ENCODE measurements around the gene BMI1. TPM values are rescaled to one million over a fixed set of nuclear protein-coding genes. Genes with fewer than 3 reads are reported as not detected.
A peak's percentile ranks its signal among the peaks of the same experiment; 100 is the strongest.

The BMI1 gene
- total and polyA plus RNA-seq, 11 donors: 10.6 to 48.5 (median 31.1) TPM

- 15 to 31% (median 23%) methylated on average over 1 of the region's 1 CpG for WGBS, 4 donors
- no peak overlapping the region for H3K27ac ChIP-seq
- no peak for ATAC-seq
- peaks cover 38 to 91% (median 79%) of the 10 kb centered on the region in 9 donors for H3K27me3 ChIP-seq
- no peaks in the 10 kb centered on the region for H3K36me3 ChIP-seq
- TF ChIP-seq POLR2A (IDR thresholded peaks at IDR 0.05): no peak
- TF ChIP-seq, protein P1, sequence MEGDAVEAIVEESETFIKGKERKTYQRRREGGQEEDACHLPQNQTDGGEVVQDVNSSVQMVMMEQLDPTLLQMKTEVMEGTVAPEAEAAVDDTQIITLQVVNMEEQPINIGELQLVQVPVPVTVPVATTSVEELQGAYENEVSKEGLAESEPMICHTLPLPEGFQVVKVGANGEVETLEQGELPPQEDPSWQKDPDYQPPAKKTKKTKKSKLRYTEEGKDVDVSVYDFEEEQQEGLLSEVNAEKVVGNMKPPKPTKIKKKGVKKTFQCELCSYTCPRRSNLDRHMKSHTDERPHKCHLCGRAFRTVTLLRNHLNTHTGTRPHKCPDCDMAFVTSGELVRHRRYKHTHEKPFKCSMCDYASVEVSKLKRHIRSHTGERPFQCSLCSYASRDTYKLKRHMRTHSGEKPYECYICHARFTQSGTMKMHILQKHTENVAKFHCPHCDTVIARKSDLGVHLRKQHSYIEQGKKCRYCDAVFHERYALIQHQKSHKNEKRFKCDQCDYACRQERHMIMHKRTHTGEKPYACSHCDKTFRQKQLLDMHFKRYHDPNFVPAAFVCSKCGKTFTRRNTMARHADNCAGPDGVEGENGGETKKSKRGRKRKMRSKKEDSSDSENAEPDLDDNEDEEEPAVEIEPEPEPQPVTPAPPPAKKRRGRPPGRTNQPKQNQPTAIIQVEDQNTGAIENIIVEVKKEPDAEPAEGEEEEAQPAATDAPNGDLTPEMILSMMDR (IDR thresholded peaks at IDR 0.05): no peak
- no peak for DNase-seq
- peaks cover 0 to 24% (median 11%) of the 10 kb centered on the region in 12 donors for H3K4me1 ChIP-seq
- H3K9me3 ChIP-seq: no peaks in the 10 kb centered on the region
- no peak overlapping the region for H3K4me3 ChIP-seq
- intact Hi-C loops (cut with DNase I): loop anchor here in 9 of 10 donors (5.0 to 10.0 kb wide), 5 partner anchors 91 to 371 kb away; partner anchors contain the start of genes PIP4K2A (in 2 of the 9) and DNAJC1 (in 1 of the 9)
Measured at GRCh38 chr10:22344249-22344648, 23.4 kb downstream of the BMI1 start.

DNA sequence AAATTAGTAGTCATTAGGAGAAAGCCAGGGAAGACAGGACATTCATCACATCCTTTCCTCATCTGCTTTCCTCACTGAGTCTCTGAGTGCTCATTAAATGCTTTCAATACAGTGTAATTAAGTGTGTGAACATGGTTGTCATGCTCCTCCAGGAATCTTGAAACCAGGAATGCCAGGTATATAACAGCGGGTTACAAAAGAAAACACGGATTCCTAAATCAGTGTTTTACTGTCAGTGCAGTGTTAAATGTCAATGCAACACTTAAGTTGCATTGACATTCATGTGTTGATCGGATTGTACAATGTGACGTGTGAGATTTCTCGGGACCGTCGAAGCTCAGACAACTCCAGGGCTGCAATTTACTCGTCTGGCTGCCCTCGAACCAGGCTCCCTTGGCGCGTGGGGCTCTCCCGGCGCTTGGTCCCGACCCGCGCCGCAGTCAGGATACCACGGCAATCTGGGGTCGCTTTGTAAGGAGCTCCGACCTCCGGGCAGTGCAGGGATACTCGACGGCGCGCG lies 23.9 kb downstream of the BMI1 start:
- DNase-seq: no peak
- peaks cover 38 to 91% (median 74%) of the 10 kb centered on the region in 9 donors for H3K27me3 ChIP-seq
- no peaks in the 10 kb centered on the region for H3K36me3 ChIP-seq
- TF ChIP-seq POLR2A (IDR thresholded peaks at IDR 0.05): no peak
- TF ChIP-seq, protein P1 (IDR thresholded peaks at IDR 0.05): no peak
- peak overlapping the region in 8 of 12 donors; percentile 0 to 50 (median 16) for H3K4me3 ChIP-seq
- no peak for ATAC-seq
- no peaks in the 10 kb centered on the region for H3K9me3 ChIP-seq
- H3K4me1 ChIP-seq: peaks cover 0 to 20% (median 8%) of the 10 kb centered on the region in 12 donors
- intact Hi-C loops (cut with DNase I): loop anchor here in 9 of 10 donors (5.0 to 10.0 kb wide), 5 partner anchors 90 to 370 kb away; partner anchors contain the start of genes PIP4K2A (in 2 of the 9) and DNAJC1 (in 1 of the 9)
- H3K27ac ChIP-seq: no peak overlapping the region
- WGBS, 4 donors: 6 to 11% (median 7%) methylated on average over 26 of the region's 26 CpGs

GRCh38 chr10:22345301-22346095 lies 24.6 kb downstream of the BMI1 start, which contains the start of gene SPAG6:
SPAG6 (plus strand) TSS chr10:22345496; CDS start chr10:22345612, 116 bp downstream.
- TF ChIP-seq, protein P1 (IDR thresholded peaks at IDR 0.05): no peak
- TF ChIP-seq POLR2A (IDR thresholded peaks at IDR 0.05): no peak
- Histone ChIP-seq H3K27me3 (peaks cover 38 to 93% (median 74%) of the 10 kb centered on the region in 9 donors), H3K27ac (no peak within 1 kb of the TSS), H3K4me1 (peaks cover 0 to 15% (median 5%) of the 10 kb centered on the region in 12 donors), H3K36me3 (no peaks in the 10 kb centered on the region), H3K4me3 (peak within 1 kb of the TSS in 9 of 12 donors; percentile 0 to 50 (median 23)), H3K9me3 (no peaks in the 10 kb centered on the region)
- 4 to 9% (median 6%) methylated on average over 29 to 83 of the region's 83 CpGs for WGBS, 4 donors
- peak; percentile 39 to 78 (median 55) for DNase-seq
- intact Hi-C loops (cut with DNase I): loop anchor here in 6 of 10 donors (10.0 kb wide), 4 partner anchors 89 to 369 kb away; partner anchors contain the start of genes PIP4K2A (in 2 of the 6) and DNAJC1 (in 1 of the 6)
- no peak for ATAC-seq
